Amniotic stem cell (primary cell): ENCODE results near the gene CRABP2.
A peak's percentile ranks its signal among the peaks of the same experiment; 100 is the strongest.

Experiments
- DNase-seq: peaks from one replicate; lab custom pipeline; 2025; lab: John Stamatoyannopoulos, UW

Gene CRABP2

GRCh38 chr1:156667968-156668709, 37.2 kb downstream of the CRABP2 start:
- DNase-seq = no peak

- DNase-seq = no peak
Measured at GRCh38 chr1:156667610-156667967, 37.8 kb downstream of the CRABP2 start.

- no peak for DNase-seq
Measured at GRCh38 chr1:156666862-156667609, 38.3 kb downstream of the CRABP2 start.

GRCh38 chr1:156665539-156665938, 39.8 kb downstream of the CRABP2 start:
- no peak for DNase-seq

- no peak for DNase-seq
Measured at GRCh38 chr1:156664767-156665411, 40.5 kb downstream of the CRABP2 start.

- DNase-seq = no peak
Measured at GRCh38 chr1:156664046-156664766, 41.2 kb downstream of the CRABP2 start.

GRCh38 chr1:156663178-156663577, 42.2 kb downstream of the CRABP2 start:
- DNase-seq = no peak

- no peak for DNase-seq
Measured at GRCh38 chr1:156662800-156663055, 42.7 kb downstream of the CRABP2 start.

GRCh38 chr1:156662005-156662799, 43.2 kb downstream of the CRABP2 start:
- no peak for DNase-seq

GRCh38 chr1:156660752-156661112, 44.7 kb downstream of the CRABP2 start:
- DNase-seq = no peak

GRCh38 chr1:156659988-156660751, 45.2 kb downstream of the CRABP2 start:
- DNase-seq = peak; percentile 97

- no peak for DNase-seq
Measured at GRCh38 chr1:156659661-156659987, 45.8 kb downstream of the CRABP2 start.

- no peak for DNase-seq
Measured at GRCh38 chr1:156658945-156659574, 46.3 kb downstream of the CRABP2 start.

GRCh38 chr1:156658496-156658895, 46.9 kb downstream of the CRABP2 start:
- DNase-seq = no peak

- no peak for DNase-seq
Measured at GRCh38 chr1:156657741-156658319, 47.6 kb downstream of the CRABP2 start.

GRCh38 chr1:156656806-156657740, 48.3 kb downstream of the CRABP2 start:
- DNase-seq = no peak

- no peak for DNase-seq
Measured at GRCh38 chr1:156655904-156656516, 49.4 kb downstream of the CRABP2 start.

- DNase-seq = no peak
Measured at GRCh38 chr1:156655151-156655903, 50.1 kb downstream of the CRABP2 start.
